Measurements from ENCODE around the gene MAPKAP1.
"Not testable (repeated sequence)": the region's sequence is repeated elsewhere in the genome, so short reads cannot be mapped to it uniquely, and the experiment has no call there.

MAPKAP1 gene

DNA sequence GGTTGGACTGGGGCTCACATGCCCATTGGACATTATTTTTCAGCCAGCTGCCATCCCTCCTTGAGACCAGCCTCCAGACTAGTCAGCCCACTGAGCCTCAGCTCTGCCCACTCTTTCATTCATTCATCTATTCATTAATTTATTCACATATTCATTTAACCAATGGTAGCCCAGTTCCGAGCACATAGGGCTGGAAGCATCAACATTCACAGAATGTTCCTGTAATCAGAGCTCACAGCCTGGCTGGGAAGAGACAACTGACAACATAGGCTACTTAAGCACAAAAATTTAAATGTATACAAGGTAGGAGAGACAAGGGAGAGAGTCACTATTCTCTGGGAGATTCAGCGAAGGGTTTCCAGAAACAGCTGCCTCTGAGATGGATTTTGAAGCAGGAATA is 23.2 kb upstream of the MAPKAP1 start:
- no peak for DNase-seq (ENCODE audit: low read depth in 2 of 2)

DNA sequence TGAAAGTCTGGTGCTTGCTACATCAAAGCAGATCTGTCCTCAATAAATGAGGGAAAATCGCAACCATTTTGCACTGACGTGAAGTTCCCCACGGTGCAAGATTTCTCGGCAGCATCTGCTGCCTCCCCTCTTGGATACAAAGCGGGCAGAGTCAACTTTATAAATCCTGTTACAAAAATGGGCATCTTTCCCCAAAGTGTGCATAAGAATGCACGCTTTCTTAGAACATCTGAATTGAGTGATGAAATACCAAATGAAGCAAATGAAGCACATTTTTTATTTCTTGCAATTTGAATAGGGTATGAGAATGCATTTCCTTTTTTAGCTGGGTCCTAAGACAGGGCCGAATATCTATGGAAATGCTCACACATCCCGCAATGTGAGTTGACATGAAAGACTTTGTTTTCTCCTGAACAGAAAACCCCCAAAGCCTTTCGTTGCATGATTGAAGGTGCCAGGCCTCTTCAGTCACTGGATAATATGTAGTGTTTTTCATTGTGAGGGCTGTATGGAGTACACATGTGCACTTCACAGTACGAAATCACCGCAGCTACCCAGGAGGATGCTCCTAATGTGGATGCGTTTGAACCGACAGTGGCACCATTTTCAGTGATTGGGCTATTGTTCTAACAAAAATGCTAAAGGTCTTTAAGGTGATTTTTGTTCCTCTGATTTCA is 19.6 kb upstream of the MAPKAP1 start:
- DNase-seq (ENCODE audit: low read depth in 2 of 2): no peak

- DNase-seq (ENCODE audit: low read depth in 2 of 2): no peak
These were observed 430 bp upstream of the MAPKAP1 start for GRCh38 chr9:125707472-125707804.

DNA sequence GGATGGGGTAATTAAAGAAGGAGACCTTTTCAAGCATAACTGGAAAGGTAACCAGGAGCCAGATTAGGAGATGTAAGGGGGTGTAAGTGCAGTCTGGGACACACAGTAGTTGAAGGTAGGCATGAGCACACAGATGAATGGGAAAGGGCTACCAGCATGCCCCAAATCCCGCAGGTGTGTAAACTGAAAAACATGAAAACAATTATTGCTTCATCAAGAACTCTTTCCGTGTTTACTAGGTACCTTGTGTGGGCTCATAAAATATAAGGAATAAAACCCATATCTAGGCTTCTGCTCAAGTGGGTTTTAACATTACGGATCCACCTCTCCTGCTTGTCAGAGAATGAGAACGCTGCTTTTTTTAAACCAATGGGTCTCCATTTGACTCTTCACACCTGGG is 1.1 kb downstream of the MAPKAP1 start:
- DNase-seq (ENCODE audit: low read depth in 2 of 2): no peak

GRCh38 chr9:125703662-125704061 is 3.3 kb downstream of the MAPKAP1 start:
- DNase-seq (ENCODE audit: low read depth in 2 of 2): no peak

DNA sequence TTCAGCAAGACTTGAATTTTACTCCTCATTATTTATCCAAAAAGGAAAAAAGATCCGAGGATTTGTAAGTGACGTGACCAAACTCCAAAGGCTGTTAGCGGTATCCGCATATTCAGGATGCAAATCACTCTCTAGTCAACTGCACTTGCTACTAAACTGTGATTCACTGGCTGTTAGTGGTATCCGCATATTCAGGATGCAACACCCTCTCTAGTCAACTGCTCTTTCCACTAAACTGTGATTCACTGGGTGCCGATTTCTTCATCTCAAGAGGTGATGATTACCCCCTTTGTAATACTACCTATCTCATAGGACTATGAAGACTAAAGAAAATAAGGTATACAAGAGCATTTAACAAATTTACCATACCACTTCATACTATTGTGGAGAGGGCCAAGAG is 5.7 kb downstream of the MAPKAP1 start:
- no peak for DNase-seq (ENCODE audit: low read depth in 2 of 2)

GRCh38 chr9:125700791-125701190 is 6.2 kb downstream of the MAPKAP1 start:
- DNase-seq (ENCODE audit: low read depth in 2 of 2): no peak

- DNase-seq (ENCODE audit: low read depth in 2 of 2): no peak
These were observed 7.1 kb downstream of the MAPKAP1 start for GRCh38 chr9:125699870-125700269.

- no peak for DNase-seq (ENCODE audit: low read depth in 2 of 2)
These were observed 10.8 kb downstream of the MAPKAP1 start for GRCh38 chr9:125696106-125696647.

DNA sequence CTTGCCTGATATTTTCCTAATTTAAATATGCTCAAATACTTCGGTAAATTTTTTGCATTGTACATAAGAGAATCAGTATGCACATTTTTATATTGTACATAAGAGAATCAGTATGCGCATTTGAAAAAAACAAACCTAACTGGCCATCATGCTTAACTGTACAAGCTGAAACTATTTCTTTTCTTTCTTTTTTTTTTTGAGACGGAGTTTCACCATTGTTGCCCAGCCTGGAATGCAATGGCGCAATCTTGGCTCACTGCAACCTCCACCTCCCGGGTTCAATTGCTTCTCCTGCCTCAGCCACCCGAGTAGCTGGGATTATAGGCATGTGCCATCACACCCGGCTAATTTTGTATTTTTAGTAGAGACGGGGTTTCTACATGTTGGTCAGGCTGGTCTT is 11.5 kb downstream of the MAPKAP1 start:
- DNase-seq (ENCODE audit: low read depth in 2 of 2): not testable (repeated sequence)

GRCh38 chr9:125694478-125694877 is 12.5 kb downstream of the MAPKAP1 start:
- DNase-seq (ENCODE audit: low read depth in 2 of 2): no peak

GRCh38 chr9:125693492-125693891 is 13.5 kb downstream of the MAPKAP1 start:
- DNase-seq (ENCODE audit: low read depth in 2 of 2): not testable (repeated sequence)

DNA sequence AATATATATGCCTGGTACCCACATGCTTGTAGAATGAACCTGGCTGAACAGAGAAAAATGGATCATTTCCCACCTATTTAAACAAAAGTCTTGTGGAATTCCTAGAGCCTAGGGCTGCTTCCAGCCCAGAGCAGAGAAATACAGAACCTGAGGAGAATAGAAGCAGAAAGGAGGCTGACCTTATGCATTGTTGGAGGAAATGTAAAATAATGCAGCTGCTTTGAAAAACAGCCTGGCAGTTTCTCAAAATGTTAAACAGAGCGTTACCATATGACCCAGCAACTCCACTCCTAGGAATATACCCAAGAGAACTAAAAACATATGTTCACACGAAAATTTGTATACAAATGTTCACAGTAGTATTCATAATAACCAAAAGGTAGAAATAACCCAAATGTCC is 15.1 kb downstream of the MAPKAP1 start:
- DNase-seq (ENCODE audit: low read depth in 2 of 2): no peak

DNA sequence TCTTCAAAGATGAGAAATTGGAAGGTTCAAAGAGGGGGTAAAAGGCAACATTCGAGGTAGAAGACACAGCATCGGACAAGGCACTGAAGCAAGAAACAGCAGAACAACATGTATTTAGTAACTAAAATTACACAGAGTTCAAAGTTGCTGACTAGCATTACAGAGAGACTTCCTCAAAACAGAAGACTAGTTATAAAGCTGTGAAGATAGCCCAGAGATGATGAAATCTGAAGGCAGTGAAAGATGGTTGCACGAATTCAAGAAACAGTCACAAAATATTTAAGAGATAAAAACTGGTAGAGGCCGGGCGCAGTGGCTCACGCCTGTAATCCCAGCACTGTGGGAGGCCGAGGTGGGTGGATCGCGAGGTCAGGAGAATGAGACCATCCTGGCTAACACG is 16.3 kb downstream of the MAPKAP1 start:
- no peak for DNase-seq (ENCODE audit: low read depth in 2 of 2)

DNA sequence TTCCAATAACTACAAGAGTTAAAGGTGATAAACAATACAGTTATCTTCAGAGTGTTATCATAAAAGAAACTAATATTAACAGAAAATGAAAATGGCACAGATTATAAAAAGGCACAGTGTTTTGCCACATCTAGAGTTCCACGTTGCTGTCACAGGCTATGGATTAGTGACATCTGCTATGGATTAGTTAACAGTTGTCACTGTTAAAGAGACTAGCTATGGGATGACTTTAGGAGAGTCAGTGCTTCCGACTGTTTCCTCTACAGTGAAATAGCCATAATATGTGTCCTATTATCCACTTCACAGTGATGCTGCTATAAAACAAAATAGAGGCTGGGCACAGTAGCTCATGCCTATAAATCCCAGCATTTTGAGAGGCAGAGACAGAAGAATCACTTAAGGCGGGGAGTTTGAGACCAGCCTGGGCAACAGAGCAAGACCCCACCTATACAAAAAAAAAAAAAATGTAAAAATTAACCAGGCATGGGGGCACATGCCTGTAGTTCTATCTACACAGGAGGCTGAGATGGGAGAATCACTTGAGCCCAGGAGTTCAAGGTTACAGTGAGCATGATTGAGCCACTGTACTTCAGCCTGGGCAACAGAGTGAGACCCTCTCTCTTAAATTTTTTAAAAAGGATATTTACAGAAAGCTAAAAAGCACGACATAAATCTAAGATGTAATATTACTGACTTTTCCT is 19.7 kb downstream of the MAPKAP1 start:
- DNase-seq (ENCODE audit: low read depth in 2 of 2): no peak

GRCh38 chr9:125685167-125685566 is 21.8 kb downstream of the MAPKAP1 start:
- no peak for DNase-seq (ENCODE audit: low read depth in 2 of 2)

DNA sequence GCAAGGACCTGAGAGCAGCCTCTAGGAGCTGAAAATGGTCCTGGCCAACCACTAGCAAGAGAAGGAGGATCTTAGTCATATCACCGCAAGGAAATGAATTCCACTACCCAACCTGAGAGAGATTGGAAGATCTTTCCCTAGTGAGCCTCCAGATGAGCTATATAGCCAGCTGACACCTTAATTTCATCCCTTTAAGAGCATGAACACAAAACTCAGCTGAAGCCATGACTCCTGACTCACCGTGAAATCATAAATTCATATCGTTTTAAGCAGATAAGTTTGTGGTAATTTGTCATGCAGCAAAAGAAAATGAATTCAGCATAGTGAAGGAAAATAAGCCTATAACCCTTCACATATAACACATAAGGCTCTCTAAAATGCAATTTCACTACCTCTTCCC is 23.5 kb downstream of the MAPKAP1 start:
- DNase-seq (ENCODE audit: low read depth in 2 of 2): no peak

DNA sequence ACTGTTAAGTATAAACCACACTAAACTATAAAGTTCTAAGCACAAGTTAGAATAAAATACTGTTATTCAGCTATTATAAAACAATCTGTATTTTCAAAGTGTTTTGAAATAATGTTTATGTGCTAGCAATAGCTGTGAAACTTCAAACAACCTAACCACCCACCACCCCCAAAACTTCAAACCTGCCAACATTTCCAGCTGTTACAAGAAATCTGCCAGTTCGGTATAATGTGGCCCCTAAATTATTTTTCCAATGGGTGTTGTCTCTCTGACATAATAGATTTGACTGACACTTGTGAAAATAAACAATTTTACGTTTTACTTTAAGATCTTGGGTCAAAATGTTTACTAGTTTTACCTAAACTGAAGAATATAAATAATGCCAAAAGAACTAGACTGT is 24.7 kb downstream of the MAPKAP1 start:
- no peak for DNase-seq (ENCODE audit: low read depth in 2 of 2)

GRCh38 chr9:125681657-125682056 is 25.4 kb downstream of the MAPKAP1 start:
- DNase-seq (ENCODE audit: low read depth in 2 of 2): no peak

DNA sequence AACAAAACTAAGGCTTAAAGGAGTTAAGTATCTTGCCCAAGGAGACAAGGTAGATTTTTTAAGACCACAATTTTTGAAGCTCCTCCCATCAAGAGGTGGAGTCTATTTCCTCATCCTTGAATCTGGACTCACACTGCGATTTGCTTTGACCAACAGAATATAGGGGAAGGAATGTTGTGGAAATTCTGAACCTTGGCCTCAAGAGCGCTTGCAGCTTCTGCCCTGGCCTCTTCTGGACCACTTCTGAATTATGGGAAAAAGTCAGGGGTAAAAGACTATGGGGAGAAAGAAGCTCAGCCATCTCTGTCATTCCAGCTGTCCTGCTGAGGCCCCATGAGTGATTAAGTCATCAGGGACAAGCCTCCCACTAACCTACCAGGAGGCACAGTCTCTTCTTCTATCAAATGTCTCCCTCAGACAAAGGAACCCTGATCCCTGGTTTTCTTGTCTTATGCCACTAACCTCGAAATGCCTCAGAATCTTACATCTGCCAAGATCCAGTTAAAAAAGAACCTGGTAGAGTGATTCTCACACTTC is 25.9 kb downstream of the MAPKAP1 start:
- no peak for DNase-seq (ENCODE audit: low read depth in 2 of 2)

DNA sequence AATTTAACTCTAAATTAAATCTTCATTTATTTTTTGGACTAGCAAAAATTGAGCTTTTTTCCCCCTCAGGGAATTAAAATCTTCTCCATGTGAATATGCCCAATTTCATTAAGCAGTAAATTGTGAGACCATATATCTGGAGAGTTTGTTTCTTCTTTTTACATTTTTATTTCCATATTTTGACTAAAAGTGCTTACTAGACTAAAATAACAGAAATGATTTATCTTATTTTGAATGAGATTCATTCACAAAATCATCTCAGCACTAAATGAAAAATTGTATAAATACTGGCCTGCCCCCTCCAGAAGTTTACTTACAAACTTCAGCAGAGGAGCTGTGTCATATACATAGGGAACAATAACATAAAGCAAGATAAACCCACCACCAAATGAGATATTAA is 26.6 kb downstream of the MAPKAP1 start:
- DNase-seq (ENCODE audit: low read depth in 2 of 2): no peak

DNA sequence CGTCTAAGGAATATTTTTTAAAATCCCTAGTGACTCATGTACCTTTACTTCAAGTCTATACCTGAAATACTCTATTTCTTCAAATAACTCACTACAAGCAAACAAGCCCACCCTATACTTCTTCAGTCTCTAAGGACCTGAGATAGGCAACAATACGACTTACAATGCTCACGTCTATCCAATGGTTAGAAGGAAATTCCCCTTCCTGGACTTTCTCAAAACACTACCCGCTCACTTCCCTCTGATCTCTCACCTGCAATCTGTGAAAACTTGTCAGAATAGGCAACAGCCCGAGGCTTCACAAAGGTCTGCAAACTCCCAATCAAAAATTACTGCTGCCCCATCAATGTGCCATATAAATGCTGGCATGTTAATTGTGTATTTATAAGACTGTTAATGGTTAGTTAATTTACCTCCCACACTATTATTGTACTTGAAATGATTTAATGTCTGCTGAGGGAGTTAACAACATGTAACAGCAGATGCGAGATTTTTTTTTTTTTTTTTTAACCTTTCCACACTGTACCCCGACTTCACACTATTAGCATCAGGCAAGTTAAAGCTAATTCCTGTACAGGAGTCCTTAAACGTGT is 27.3 kb downstream of the MAPKAP1 start:
- no peak for DNase-seq (ENCODE audit: low read depth in 2 of 2)
